AG20443 (cell line): Measurements from ENCODE around the gene GALNT10.
A peak's percentile ranks its signal among the peaks of the same experiment; 100 is the strongest.

Experiments
- DNase-seq: peaks from one replicate; pipeline ENCODE4 v3.0.0; 2012; ENCODE audit warnings: low spot score, mixed read lengths

The GALNT10 gene

DNA sequence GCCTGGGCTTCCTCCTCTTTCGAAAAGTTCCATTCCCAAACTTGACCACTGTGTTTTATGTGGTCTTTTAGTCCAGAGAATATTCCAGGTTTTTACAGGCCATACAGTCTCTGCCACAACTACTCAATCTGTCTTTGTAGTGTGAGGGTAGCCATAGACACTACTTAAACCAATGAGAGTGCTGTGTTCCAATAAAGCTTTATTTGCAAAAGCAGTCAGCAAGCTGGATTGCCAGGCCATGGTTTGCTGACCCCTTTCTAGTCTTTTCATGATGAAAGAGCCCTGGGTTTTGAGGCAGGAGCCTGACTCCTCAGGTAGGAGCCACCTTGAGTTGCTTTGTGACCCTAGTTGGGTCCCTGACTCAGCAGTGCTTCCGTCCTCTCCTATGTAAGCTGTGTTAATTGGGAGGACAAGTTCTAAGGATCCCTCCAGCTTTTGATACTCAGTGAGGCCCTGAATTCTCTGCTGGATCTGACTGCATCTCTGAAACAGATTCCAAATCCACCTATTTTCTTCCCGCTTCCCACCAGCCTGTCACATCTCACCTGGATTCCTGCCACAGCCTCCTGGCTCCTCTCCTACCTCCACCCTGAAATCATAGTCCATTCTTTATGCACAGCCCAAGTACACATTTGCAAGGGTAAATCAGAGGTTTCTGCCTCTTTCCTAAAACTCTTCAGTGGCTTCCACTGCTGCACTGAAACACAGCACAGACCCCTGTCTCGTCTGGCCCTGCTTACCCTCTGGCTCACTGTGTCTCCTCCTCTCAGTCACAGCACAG, 13.5 kb downstream of the GALNT10 start:
- DNase-seq, result no peak

DNA sequence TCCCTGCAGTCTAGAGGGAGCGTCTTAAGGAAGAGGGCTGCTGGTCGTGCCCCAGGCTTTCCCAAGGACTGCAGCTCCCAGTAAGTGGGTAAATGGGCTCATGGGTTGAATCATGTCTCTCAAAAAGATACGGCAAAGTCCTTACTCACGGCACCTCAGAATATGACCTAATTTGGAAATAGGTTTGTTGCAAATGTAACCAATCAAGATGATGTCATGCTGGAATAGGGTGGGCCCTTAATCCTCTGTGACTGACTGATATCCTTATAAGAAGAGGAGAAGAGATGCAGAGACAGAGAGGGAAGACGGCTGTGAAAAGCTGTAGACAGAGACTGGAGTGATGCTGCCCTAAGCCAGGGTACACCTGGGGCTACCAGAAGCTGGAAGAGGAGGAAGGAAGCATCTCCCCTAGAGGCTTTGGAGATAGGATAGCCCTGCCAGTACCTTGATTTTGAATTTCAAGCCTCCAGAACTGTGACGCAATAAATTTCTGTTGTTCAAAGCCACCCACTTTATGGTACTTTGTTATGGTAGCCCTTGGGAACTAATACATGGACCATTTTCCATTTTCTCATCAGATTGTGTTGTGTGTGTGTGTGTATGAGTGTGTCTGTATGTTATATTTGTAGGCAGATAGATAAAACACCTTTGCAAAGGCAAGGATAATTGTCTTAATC, 15.0 kb downstream of the GALNT10 start:
- no peak for DNase-seq

DNA sequence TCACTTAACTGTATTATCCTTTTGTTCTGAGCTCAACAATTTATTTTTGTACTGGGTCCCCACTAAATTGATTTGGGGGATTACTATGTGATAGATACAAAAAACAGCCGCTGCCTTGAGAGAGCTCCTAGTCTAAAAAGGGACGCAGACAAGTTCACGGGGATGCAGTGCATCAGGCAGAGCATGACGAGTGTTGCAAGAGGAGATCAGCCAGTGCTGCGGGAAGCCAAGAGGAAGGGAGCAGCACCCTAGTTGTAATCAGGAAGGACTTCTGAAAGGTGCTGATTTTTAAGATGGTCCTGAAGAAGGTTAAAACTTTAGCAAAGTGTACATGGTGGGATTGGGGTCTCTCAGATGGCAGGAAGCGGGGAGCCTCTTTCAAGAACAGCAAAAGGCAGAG, 15.8 kb downstream of the GALNT10 start:
- no peak for DNase-seq

DNA sequence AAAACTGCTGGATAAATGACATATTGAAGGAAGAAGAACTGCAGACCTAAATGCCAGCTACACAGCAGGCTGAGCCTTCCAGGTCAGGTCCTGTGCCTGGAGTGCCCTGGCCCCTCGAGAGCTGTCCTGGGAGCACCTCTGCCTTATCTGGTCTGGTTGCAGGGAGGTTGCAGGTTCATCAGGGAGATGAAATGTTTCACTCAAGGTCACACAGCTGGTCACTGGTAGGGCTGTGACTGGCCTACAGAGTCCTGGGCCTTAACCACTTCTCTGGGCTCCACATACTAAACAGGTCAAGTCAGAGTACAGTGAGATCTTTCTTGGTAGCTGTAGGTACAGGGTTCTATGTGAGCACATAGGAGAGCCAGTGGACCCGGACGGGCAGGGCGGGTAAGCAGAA, 16.7 kb downstream of the GALNT10 start:
- no peak for DNase-seq

DNA sequence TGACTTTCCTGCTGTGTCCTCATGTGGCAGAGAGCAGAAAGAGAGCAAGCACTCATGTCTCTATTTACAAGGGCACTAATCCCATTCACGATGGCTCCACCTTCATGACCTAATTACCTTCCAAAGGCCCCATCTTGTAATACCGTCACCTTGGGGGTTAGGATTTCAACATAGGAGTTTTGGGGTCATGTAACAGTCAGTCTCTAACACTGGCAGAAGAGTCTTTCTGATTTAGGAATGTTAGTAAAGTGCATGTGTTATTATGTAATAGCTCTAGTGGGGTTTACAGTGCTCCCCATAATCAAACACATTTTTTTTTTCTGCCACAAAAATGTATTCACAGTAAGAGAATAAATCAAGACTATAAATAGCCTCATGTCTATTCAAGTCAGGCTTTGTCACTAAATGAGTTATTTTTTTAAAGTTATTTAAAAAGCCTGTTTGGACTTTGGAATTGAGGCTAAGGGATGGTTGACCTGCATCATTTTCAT, 19.1 kb downstream of the GALNT10 start:
- peak; percentile 29 for DNase-seq

DNA sequence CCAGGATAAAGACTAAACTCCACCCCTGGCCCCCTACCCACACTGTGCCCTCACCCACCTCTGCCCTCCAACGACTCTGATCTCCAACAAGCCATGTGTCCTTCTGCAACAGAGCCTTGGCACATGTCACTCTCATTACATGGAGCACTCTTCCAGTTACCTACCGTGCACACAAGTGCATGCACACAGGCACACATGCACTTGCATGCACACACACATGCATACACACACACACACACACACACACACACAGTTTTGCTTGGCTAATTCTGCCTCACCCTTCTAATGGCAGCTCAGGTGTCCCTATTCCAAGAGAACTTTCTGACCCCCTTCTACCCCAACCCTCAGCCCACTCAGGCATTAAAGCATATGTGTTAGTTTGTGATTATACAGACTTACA, 19.6 kb downstream of the GALNT10 start:
- no peak for DNase-seq

DNA sequence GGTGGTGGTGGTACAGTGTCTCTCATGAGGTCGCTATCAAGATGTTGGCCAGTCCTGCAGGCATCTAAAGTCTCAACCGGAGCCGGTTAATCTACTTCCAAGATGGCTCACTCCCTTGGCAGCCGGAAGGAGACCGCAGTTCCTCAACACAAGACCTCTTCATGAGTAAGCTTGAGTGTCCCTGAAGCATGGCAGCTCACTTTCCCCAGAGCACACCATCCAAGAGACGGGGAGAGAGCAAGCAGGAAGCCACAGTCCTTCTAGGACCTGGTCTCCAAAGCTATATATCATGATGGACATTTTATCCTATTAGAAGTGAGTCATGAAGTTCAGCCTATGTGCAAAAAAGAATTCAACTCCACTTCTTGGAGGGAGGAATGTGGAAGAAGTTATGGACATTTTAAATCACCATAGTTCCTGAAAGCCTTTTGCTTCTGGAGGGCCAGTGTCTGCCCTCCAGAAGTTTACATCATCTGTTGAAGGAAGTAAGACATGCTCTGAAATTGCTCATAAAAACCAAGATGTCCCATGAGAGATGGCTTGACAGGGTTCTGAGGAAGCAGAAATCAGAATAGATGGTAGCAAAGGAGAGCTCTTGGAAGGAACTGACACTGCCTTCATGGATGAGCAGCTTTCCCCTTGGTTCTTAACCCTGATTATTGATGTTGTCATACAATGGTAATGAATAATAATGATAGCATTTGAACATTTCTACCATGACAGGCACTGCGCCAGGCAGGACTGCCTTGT, 21.3 kb downstream of the GALNT10 start:
- DNase-seq, result peak; percentile 65

DNA sequence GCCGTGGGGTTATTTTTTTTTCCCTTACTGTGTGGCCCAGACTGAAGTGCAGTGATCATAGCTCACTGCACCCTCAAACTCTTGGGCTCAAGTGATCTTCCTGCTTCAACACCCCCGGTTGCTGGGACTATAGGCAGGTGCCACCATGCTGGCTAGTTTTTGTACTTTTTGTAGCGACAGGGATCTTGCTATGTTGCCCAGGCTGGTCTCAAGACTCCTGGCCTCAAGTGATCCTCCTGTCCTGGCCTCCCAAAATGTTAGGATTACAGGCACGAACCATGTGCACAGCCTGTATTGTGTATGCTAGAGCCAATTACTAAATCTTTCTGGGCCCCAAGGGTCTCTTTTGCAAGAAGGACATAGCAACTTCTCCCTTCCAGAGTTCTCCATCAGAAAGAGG, 23.1 kb downstream of the GALNT10 start:
- no peak for DNase-seq

DNA sequence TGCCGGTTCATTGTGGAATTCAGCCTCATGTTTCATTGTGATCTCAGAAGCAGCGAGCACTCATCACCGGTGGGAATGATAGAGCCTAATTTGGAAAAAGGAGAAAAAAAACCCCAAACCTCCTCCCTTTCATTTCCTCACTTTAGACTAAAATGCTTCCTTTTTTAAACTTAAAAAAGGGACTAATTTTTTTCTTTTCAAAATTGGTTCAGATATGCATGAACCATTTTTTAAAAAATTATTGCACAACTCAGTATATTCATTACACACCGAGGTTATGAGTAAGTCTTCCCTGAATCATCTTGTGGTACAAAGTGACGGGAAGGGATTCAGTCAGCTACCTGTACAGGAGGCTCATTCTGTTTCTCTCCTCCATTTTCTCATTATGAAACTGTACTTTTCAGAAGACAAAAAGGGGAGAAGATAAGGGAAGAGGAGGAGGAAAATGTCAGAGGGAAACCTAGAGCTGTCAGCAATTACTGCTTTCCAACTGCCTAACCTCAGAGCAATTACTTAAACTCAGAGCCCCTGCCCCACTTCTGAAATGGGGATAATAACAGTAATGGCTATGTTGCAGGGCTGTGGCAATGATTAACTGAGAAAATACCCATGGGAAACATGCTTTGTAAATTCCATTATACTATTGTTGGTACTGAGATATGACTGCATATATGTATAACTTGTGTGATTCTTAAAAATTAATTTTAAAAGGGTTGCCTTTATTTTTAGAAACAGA, 24.0 kb downstream of the GALNT10 start:
- peak; percentile 56 for DNase-seq

DNA sequence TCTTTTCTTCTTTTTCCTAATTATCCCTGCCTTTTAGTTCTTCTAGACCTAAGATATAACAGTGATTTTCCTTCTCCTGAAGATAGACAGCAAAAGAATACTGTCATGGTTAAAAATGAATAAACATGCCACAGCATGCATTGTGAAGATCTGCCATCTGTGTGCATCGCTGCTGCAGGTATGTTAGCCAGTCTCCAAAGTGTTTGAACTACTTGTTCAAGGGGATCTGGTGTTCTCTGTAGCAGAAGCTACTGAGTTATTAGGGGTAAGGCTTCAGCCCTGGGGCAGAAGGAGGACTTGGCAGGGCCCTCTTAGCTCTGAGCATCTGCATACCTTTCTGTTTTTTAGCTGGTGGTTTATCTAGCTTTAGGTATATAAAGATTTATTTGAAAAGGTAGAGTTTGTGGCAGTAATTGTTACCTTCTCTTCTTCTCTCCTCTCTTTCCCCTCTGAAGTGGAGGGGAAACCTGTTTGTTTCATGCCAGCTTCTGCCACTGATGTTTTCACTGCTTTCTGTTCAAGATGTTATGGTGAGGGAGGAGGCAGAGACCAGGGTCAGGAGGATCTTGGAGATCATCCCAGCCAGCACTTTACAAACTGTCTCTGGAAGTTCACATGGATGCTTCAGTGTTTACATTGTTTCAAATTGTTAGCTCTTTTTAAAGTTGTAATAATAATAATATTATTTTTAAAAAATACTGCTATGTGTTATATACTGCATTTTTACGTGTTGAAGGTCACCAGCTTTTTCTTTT, 25.2 kb downstream of the GALNT10 start:
- DNase-seq, result no peak

DNA sequence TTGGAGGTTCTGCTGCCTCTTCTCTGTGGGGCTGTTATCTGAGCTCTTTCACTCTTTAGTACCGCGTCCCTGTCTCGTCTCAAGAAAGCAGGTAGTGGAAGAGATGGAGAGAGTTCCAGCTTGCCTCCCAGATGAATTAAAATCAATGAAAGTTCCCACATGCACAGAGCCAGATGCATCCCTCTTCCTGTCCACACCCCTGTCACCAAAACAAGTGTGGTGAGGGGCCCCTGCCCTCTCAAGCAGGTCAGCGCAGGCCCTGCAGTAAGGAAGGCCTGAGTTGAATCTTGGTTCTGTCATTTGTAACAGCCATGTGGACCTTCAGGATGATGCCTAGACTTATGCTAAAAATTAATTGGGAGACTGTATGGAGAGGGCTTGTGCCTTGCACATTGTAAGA, 26.9 kb downstream of the GALNT10 start:
- DNase-seq, result no peak

DNA sequence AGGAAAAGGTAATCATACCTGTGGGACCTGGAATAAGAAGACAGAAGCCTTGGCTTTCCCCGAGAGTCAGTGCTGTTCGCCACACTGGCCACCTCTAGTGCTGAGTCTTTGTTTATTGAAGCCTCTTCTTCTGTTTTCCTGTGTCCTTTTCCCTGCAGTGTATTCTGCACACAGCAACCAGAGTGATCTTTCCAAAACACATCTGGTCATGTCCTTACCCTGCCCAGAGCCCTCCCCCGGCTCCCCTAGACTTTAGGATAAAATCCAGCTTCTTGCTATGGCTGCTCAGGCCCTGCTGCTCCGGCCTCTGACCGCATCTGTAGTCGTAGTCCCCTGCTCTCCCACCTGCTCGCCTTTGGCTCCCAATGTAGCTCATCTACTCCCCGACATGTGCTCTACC, 28.3 kb downstream of the GALNT10 start:
- DNase-seq, result no peak

DNA sequence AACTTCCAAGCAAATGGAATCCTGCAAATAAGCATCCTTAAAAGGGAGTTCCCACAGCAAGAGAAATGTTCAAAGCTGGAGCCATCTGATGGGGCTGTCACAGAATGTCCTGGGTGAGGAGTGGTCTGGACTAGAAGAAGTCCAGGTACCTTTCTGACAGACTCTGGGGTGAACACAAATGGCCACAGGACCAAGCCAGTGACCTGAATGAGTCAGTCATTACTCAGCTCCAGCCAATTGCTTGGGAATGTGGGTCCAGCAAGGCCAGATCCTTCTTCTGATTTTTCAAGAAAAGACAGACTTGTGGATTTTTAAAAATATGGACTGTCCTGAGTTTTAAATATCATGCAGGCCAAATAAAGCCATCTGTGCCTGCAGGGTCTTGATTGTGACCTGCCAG, 30.1 kb downstream of the GALNT10 start:
- DNase-seq, result peak; percentile 73

DNA sequence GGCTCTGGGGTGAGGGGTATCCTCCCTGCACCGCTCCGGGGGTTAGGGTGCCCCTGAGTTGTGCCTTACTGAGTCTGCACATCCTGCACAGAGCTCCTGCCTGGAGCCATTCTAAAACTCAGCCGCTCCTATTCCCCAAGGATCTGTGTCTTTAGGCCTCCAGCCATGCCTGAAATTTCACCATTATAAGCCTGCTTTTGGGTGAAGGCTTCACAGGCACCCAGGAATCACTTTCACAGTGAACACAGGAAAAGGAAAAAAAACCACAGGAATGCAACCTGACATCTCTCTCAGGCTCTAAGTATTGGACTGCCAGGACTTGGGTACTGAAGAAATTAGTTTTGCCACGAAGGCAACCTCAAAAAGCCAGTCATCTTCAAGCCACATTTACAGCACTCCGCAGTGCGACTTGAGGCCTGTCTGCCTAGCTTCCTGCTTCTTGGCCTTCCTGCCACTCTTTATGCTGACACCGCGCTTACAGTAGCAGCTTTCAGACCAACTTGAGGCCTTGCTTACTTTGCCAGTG, 30.9 kb downstream of the GALNT10 start:
- peak; percentile 57 for DNase-seq

DNA sequence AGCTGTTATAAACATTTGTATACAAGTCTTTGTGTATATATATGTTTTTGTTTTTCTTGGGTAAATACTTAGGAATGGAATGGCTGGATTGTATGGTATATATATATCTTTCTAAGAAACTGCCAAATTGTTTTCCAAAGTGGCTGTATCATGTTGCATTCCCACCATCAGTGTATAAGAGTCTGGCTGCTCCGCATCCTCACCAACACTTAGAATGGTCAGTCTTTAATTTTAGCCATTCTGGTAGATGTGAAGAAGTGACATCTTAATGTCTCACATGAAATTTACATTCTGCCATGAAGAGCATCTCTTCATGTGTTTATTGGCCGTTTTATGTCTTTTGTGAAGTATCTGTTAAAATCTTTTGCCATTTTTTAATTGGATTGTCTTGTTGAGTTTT, 31.9 kb downstream of the GALNT10 start:
- DNase-seq, result no peak

DNA sequence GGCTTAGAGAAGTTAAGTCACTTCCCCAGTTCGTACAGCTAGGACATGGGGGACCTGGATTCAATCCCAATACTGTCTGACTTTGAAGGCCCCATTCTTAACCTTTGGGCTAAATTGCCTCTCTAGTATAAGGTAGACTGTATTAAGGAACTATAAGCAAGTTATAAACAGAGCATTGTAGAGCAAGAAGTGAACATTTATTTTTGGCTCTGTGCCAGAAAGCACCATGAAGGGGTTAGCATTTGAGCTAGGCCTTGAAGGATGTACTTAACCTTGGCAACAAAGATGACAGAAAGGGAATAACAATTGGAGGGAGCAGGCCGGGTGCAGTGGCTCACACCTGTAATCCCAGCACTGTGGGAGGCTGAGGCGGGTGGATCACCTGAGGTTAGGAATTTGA, 32.8 kb downstream of the GALNT10 start:
- DNase-seq, result no peak

DNA sequence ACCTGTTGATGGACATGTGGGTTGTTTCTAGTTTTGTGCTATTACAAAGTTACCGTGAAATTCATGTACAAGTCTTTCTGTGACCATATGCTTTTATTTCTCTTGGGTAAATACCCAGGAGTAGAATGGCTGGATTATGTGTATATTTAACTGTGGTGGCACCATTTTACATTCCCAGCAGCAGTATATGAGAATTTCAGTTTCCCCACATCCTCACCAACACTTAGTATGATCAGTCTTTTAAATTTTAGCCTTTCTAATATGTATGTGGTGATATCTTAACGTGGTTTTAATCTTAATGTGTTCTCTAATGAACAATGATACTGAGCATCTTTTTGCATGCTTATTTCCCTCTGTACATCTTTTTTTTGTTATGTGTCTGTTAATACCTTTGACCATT, 36.6 kb downstream of the GALNT10 start:
- DNase-seq, result no peak

DNA sequence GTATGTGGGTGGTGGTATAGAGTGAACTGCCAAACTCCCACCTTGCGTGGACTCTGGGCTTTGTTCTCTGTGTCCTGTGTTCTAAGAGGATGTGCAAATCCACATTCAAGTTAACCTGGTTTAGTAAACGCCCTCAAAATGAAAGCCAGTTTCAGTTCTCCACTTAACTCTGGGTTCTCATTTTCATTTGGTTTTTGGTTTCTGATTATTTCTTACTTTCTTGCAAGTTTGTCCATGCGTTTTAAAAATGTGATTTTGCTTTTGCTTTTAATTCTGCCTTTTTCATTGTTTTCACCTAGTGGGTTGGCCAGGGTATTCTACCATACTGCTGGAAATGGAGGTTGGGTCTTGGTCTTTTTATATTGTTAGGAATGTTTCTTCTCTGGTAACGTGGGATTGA, 38.2 kb downstream of the GALNT10 start:
- DNase-seq, result no peak

DNA sequence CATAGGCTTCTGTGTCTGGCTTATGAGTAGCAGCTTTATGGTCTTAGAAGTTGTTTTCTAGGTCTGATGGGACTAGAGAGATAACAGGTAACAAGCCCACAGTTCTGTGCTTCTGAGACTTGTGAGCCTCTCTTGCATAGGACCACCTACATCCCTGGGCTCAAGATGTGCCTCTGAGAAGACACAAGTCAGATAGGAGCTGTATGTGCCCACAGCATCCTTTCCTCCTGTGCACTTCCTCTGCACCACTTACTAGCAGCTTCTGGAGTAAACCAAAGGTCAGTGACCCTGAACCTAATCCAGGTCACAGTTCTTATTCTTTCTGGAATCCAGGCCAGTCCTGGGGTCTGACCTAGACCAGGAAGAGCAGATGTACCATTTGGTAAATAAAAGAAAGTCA, 40.0 kb downstream of the GALNT10 start:
- DNase-seq, result no peak

DNA sequence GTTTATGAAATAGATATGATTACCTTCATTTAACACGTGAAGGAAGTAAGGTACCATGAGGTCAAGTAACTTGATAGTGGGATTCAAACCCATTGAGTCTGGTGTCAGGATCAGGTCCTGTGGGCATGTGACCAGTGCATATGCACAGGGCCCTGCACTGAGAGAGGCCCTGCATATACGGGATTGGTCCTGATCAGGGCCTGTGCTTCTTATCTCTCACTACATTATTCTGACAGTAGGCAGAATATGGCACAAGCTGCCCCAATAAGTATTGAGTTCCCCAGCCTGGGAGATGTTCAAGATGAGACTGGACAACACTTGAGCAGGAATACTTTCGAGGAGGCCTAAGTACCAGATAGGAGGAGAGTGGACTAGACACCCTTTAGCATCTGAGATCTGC, 44.0 kb downstream of the GALNT10 start:
- no peak for DNase-seq

DNA sequence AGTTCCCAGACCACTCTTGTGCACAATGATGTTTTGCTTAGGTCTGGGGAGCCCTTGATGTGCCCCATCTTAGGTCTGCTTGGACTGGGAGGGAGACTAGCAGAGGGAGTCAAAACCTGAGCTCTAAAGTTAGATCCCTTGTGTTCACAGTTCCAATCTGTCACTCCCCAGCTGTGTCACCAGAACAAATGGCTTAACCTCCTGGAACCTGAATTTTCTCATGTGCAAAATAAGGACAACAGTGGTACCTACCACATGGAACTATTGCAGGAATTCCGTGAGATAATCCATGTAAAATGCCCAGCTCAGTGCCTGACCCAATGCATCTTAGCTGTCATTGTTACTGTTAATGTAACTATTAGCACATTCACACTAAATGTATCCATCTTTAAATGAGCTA, 45.5 kb downstream of the GALNT10 start:
- DNase-seq, result no peak
